Cardiac fibroblast (primary cell): ENCODE results near the gene ODAD2.

Experiments used
- DNase-seq, 2 donors: peaks; one replicate each; pipeline versions ENCODE4 v3.0.0 to v3.0.0-alpha.2; 2010; ENCODE audit warnings: low read depth in 2 of 2
- H3K4me3 ChIP-seq, 2 donors: replicated peaks in 1 of 2; 1 replicate in 1 of 2; 2 replicates in 1 of 2; pipeline ENCODE4 v1.5.1; 2011; ENCODE audit warnings: low read depth in 2 of 2, low read length in 2 of 2, mild to moderate bottlenecking in 2 of 2, moderate library complexity in 1 of 2
- TF ChIP-seq, protein P1 (sequence below): IDR thresholded peaks from one replicate; pipeline ENCODE4 v1.5.1; 2011; ENCODE audit warnings: low read depth, mild to moderate bottlenecking, low read length, inconsistent platforms

ODAD2 gene

DNA sequence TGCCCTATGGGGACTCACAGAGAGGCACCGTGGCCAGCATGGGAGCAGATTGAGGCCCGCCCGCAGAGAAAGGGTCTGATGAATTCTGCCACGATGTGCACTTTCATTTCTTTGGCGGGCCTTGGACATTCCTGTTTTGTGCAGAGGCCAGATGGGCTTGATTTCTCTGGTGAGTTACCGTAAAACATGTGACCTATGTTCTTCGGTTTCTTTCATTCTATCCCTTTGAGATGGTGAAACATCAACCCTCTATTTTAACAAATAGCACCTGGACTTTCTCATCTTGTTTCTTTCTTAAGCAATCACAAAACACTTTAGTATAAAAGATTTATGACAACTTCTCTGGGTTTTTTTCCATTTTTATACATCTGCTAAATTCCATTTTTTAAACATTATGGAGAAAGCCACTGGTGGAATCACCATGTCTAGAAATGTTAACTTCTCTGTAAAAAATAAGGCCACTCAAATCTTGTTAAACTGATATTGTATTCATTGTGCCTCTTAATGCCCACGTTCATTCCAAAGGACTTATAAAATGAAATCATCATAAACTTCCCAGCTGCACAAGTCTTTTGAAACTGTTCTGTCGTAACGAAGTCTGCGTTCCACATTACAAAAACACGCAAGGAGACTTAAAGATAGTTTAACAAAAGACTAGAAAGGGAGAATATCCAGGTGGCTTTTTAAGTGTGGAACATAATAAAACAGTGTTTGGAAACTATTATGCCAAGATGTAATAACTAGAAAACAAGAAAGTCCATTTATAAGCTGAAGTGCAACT, 21.4 kb upstream of the ODAD2 start:
- DNase-seq = no peak
- H3K4me3 ChIP-seq = no peak overlapping the region
- TF ChIP-seq, protein P1, sequence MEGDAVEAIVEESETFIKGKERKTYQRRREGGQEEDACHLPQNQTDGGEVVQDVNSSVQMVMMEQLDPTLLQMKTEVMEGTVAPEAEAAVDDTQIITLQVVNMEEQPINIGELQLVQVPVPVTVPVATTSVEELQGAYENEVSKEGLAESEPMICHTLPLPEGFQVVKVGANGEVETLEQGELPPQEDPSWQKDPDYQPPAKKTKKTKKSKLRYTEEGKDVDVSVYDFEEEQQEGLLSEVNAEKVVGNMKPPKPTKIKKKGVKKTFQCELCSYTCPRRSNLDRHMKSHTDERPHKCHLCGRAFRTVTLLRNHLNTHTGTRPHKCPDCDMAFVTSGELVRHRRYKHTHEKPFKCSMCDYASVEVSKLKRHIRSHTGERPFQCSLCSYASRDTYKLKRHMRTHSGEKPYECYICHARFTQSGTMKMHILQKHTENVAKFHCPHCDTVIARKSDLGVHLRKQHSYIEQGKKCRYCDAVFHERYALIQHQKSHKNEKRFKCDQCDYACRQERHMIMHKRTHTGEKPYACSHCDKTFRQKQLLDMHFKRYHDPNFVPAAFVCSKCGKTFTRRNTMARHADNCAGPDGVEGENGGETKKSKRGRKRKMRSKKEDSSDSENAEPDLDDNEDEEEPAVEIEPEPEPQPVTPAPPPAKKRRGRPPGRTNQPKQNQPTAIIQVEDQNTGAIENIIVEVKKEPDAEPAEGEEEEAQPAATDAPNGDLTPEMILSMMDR = no peak

DNA sequence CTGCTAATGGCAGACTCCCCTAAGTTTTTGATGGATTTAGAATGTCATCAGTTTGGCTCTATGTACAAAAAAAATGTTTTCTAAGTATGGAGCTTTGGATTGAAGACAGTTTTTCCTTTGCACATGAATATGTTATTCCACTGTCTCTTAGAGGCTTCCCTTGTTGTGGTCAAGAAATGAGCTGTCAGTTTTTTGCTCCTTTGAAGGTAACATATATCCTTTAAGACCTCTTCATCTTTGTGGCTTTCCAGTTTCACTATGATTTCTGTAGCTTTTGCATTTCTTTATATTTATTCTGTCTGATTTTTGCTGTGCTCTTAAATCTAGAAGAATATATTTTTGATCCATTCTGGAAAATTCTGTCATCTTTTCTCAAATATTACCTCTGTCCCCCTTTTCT, 15.8 kb upstream of the ODAD2 start:
- TF ChIP-seq, protein P1 = no peak
- H3K4me3 ChIP-seq = no peak overlapping the region
- DNase-seq = no peak

- H3K4me3 ChIP-seq = no peak overlapping the region
- DNase-seq = no peak
- TF ChIP-seq, protein P1 = no peak
These were observed 14.2 kb upstream of the ODAD2 start for GRCh38 chr10:28012990-28013515.

- no peak overlapping the region for H3K4me3 ChIP-seq
- TF ChIP-seq, protein P1 = no peak
- no peak for DNase-seq
These were observed 11.9 kb upstream of the ODAD2 start for GRCh38 chr10:28010821-28011220.

DNA sequence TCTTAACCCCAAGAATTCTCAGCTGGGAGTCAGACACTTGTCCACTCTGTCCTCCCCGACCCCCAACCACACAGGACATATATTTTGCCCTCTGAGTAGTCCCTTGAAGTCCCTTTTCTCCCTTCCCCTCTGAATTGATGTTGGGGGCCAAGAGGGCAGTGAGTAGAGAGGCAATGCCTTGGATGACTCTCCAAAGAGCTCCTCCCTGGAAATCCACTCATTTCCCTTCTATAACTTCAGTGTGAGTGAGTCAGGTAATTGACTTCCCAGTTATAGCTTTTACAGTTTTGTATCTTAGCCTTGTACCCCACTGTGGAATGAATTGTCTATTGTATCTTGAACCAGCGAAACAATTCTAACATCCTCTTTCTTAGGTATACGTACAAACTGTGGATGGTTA, 9.2 kb upstream of the ODAD2 start:
- no peak overlapping the region for H3K4me3 ChIP-seq
- DNase-seq = no peak
- TF ChIP-seq, protein P1 = no peak

DNA sequence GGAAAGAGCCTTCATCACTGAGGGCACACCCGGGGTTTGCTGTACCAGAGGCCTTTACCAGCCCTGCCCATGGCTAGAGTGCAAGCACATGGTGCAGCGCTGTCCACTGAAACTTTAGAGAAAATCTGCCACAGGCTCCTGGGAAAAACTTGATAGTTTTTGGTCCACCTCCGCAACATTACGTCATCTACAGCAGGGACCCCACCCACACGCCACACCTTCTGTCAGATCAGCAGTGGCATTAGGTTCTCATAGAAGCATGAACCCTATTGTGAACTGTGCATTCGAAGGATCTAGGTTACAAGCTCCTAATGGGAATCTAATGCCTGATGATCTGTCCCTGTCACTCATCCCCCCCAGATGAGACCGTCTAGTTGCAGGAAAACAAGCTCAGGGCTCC, 2.5 kb upstream of the ODAD2 start:
- TF ChIP-seq, protein P1 = no peak
- DNase-seq = no peak
- no peak overlapping the region for H3K4me3 ChIP-seq
